ENCODE measurements around the gene F3.

DNA sequence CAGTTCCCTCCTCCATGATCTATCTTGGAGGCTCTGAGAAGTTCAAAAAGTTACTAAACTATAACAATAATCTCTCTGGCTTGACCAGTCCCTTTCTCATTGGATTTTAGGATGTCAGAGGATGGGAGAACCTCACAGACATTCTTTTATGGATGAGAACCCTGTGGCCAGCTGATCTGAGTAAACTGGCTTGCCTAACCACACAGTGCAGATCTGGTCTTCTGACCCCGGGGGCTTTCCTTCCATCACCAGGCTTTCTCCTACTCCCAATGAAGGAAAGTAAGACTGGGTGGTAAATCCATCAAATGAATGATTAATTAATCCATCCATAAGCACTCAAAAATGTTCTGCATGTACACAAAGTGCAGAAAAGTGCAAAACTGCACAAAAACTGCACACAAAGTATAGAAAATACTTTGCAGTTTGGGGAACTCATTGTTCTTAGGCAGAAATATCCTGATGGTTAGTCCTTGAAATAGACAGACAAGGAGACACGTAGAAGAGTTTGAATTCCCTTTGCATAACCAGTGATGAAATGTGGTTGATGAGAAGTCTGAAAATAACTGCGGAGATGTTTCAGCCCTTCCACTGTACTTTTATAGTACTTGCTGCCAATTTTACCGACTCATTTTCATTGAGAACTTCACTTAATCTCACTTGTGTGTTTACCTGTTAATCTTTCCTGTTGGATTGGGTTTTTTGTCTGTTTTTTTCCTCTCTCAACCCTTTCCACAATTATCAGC, 2.5 kb upstream of the F3 start:
- TF ChIP-seq, protein P1, sequence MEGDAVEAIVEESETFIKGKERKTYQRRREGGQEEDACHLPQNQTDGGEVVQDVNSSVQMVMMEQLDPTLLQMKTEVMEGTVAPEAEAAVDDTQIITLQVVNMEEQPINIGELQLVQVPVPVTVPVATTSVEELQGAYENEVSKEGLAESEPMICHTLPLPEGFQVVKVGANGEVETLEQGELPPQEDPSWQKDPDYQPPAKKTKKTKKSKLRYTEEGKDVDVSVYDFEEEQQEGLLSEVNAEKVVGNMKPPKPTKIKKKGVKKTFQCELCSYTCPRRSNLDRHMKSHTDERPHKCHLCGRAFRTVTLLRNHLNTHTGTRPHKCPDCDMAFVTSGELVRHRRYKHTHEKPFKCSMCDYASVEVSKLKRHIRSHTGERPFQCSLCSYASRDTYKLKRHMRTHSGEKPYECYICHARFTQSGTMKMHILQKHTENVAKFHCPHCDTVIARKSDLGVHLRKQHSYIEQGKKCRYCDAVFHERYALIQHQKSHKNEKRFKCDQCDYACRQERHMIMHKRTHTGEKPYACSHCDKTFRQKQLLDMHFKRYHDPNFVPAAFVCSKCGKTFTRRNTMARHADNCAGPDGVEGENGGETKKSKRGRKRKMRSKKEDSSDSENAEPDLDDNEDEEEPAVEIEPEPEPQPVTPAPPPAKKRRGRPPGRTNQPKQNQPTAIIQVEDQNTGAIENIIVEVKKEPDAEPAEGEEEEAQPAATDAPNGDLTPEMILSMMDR (IDR thresholded peaks at IDR 0.05; ENCODE audit: low read depth, low read length): no peak
- TF ChIP-seq EZH2phosphoT487 (IDR thresholded peaks at IDR 0.05; ENCODE audit: low read depth): no peak

Data from OCI-LY3 (cell line).